HG02943 (cell line): ENCODE results near the gene BICRA.
"Not testable (repeated sequence)": the region's sequence is repeated elsewhere in the genome, so short reads cannot be mapped to it uniquely, and the experiment has no call there.

Experiments
- ATAC-seq: cut with Tn5 transposase; IDR thresholded peaks from one replicate; pipeline ENCODE4 v1.9.1; 2021; ENCODE audit warnings: mild to moderate bottlenecking, low read depth, moderate library complexity; ENCODE audit not compliant: unreplicated experiment

Gene BICRA

DNA sequence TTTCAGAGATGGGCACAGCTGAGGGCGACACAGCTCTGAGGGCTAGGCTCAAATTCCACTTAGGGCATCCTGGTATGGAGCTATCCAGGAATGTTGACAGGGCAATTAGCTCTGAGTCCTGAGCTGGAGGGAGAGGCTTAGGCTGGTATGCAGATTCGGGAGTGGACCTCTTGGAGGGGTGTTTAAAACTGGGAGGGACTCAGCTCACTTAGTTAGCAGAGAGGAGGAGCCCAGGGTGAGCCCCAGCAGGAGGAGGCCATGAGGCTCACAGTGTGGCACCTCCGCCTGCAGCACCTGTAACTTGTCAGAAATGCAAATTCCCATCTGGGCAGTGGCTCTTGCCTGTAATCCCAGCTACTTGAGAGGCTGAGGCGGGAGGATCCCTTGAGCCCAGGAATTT lies 126.2 kb downstream of the BICRA start:
- no peak for ATAC-seq

DNA sequence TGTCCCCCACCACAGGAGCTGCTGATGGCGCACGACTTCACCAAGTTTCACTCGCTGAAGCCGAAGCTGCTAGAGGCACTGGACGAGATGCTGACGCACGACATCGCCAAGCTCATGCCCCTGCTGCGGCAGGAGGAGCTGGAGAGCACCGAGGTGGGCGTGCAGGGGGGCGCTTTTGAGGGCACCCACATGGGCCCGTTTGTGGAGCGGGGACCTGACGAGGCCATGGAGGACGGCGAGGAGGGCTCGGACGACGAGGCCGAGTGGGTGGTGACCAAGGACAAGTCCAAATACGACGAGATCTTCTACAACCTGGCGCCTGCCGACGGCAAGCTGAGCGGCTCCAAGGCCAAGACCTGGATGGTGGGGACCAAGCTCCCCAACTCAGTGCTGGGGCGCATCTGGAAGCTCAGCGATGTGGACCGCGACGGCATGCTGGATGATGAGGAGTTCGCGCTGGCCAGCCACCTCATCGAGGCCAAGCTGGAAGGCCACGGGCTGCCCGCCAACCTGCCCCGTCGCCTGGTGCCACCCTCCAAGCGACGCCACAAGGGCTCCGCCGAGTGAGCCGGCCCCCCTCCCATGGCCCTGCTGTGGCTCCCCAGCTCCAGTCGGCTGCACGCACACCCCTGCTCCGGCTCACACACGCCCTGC lies 132.1 kb downstream of the BICRA start:
- ATAC-seq = no peak

DNA sequence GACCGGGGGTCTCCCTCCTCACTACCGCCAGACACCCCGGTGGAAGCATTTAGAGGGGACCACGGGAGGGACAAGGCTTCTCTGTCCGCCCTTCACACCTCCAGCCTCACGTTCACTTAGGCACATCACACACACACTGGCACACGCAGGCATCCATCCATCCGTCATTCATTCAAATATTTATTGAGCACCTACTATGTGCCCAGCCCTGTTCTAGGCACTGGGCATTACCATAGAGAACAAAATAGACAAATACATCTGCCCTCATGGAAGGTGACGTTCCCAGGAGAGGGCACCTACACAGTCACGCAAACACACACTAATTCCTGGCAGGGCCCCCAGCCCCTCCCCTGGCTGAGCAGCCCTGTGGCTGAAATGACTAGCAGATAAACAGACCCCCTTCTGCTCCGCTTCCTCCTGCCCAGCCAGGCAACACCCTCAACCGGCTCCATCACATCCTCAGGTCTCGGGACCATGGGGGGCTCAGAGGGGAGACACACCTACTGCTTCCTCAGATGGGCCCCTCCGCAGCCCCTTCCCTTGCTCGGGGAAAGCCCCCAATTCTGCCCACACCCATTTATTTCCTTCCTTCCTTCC lies 132.7 kb downstream of the BICRA start:
- no peak for ATAC-seq

DNA sequence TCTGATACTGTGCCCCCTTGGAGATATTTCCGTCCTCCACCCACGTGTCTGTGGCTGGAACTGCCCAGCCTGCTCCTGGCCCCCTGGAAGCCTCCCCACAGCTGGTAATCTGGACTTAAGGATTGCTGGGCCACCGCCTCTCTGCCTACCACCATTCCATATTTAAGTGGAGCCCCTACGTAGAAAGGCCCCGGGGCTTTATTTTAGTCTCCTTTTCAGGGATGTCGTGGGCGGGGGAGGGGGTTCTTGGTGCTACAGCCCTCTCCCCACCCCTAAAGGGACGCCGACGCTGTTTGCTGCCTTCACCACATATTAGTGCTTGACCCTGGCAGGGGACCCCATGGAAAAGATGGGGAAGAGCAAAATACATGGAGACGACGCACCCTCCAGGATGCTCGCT lies 133.7 kb downstream of the BICRA start:
- ATAC-seq = no peak

DNA sequence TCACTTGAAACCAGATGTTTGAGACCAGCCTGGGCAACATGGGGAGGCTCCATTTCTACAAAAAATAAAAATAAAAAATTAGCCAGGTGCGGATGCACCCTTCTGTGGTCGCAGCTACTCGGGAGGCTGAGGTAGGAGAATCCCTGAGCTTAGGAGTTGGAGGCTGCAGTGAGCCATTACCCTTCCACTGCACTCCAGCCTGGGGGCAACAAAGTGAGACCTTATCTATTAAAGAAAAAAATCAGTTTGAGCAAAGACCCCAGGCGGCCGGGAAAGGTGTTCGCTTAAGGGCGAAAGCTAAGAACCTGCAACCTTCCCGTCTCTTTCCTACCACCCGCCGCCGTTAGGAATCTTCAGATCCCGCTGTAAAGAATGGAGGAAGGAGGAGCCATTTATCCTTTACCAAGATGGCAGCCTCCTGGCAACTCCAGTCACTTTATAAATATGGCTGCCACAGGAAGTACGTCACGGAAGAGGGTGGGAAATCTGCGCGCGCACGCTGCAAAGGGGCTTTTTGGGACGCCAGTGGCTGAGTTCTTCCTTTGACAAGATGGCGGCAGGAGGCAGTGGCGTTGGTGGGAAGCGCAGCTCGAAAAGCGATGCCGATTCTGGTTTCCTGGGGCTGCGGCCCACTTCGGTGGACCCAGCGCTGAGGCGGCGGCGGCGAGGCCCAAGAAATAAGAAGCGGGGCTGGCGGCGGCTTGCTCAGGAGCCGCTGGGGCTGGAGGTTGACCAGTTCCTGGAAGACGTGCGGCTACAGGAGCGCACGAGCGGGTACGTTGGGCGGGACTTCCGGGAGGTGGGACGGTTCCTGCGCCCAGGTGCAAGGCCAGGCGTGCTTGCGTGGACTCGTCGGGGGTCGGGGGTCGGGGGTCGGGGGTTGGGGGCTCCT lies 136.3 kb downstream of the BICRA start, which contains the start of gene NOP53:
TSS of gene NOP53 (plus strand) at position 537 of the 892 bp plus-strand sequence. CDS start at position 551, 14 bp downstream.
- peak; percentile 57 for ATAC-seq

DNA sequence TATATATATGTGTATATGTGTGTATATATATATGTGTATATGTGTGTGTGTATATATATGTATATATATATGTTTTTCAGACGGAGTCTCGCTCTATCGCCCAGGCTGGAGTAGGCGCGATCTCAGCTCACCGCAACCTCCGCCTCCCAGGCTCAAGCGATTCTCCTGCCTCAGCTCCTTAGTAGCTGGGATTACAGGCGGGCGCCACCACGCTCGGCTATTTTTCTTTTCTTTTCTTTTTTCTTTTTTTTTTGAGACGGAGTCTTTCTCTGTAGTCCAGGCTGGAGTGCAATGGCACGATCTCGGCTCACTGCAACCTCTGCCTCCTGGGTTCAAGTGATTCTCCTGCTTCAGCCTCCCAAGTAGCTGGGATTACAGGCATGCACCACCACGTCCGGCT lies 137.2 kb downstream of the BICRA start:
- ATAC-seq = not testable (repeated sequence)

DNA sequence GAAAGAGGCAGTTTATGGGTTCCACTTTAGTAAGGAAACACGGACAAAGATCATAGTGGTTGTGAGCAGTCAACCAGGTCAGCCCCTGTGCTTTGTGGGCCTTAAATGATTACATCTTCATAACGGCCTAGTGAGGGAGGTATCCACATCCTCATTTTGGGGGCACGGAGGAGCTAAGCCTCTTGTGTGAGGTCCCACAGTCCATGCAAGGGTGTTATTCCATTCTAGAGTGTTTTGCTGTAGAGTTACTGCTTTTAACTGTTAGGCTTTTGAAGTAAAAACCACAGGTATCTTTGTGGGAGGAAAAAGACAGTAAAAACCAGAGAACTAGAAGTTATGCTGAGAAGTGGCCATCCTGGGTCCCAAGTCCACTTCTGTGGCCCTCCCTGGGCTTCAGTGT lies 140.4 kb downstream of the BICRA start:
- no peak for ATAC-seq

DNA sequence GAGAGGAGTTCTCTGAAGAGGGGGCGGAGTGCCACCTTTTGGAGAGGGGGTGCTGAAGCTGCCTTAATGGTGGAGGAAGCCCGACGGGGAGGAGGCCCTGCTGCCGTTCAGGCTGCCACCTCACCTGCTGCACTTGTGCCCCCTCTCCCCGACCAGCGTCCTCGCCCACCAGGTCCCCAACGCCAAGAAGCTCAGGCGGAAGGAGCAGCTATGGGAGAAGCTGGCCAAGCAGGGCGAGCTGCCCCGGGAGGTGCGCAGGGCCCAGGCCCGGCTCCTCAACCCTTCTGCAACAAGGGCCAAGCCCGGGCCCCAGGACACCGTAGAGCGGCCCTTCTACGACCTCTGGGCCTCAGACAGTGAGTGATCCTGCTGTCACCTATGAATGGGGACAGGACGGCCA lies 141.8 kb downstream of the BICRA start:
- no peak for ATAC-seq

DNA sequence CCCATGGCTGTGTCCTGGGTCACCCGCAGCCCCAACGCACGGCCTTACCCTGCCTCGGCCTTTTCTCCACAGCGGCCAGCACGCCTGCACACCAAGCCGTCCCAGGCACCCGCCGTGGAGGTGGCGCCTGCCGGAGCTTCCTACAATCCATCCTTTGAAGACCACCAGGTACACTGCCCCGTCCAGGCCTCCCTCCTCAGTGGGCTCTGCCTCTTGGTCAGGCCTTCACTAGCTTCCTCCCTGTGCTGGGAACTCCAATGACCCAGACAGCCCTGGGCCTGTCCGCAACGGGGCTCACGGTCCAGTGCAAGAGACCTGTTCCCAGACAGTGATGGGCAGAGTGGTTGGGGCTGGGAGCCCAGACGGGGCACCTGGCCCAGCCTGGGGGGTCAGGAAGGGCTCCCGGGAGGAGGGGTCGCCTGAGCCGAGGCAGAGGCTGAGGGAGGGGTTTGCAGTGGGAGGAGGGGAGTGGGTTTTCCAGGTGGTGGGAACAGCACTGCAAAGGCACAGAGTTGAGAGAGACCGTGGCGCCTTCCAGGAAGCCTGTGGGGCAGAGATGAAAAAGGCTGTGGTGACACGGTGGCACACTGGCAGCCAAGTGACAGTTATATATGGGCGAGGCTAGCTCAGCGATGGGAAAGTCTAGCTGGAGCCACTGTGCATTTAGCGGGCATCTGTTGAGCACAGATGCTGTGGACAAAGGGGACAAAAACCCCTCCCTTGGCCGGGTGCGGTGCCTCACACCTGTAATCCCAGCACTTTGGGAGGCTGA lies 143.7 kb downstream of the BICRA start:
- ATAC-seq = no peak
